GM18951 (cell line): ENCODE measurements around the gene PHLDB2.
"Not testable (repeated sequence)": the region's sequence is repeated elsewhere in the genome, so short reads cannot be mapped to it uniquely, and the experiment has no call there.

ENCODE experiments used
- POLR2A ChIP-seq: IDR thresholded peaks from 4 replicates; pipeline ENCODE4 v1.6.1; 2011; ENCODE audit warnings: mild to moderate bottlenecking; ENCODE audit not compliant: insufficient read length, insufficient read depth; ENCODE audit errors: extremely low read depth
- in situ Hi-C: fragments of 300-500 bp; cut with MboI; formaldehyde crosslinking; loops from one replicate; pipeline ENCODE4 v1.12.0; 2022; ENCODE audit warnings: low sequenced_read_pairs, mixed read lengths, inconsistent platforms; ENCODE audit not compliant: unreplicated experiment

Gene PHLDB2

GRCh38 chr3:111859061-111859973, at the start of gene PHLDB2:
TSS of gene PHLDB2 (plus strand) at chr3:111859265. CDS start at chr3:111884078, 24,813 bp downstream.
- peak; percentile 14 for TF ChIP-seq POLR2A
- in situ Hi-C loops, result no loop called here

DNA sequence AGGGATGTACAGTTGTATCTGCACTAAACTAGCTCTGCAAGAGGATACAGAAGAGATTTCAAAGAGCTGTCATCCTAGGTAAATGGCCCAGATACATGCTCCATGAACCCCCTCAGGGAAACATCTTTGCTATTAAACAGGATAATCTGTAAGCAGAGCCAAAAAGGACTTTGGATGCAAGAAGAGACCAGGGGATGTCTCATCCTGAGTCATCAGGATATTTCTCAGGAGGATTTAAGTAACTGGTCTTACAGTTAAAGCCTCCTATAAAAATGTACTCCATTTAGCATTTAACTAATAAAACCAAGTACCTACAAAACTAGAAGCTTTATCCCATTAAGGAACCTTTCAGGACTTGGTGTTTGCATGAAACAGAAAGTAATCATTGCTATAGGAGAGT, 48.2 kb upstream of the PHLDB2 start:
- no peak for TF ChIP-seq POLR2A
- in situ Hi-C loops, result no loop called here

GRCh38 chr3:111811811-111812210, 47.3 kb upstream of the PHLDB2 start:
- in situ Hi-C loops, result no loop called here
- no peak for TF ChIP-seq POLR2A

DNA sequence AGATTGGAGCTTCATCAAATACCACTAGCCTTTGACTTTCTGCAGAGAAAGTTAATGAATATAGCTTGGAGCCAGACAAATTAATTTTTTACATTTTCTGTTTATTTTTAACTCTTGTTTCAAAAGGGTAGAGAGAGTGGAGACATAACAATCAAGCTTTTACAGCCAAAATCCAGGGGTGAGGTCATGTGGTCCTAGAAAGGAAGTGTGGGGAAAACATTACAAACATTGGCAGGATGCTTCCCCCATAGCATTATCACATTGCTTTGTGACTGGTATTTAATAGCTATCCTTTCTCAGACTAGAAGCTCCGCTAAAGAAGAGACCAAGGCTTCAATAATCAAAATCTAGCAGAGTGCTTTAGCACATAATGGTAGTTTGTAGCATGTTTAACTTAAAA, 46.4 kb upstream of the PHLDB2 start:
- in situ Hi-C loops, result no loop called here
- TF ChIP-seq POLR2A, result no peak

- no peak for TF ChIP-seq POLR2A
- in situ Hi-C loops, result no loop called here
These were observed 45.6 kb upstream of the PHLDB2 start for GRCh38 chr3:111813441-111813840.

- in situ Hi-C loops, result no loop called here
- no peak for TF ChIP-seq POLR2A
These were observed 45.1 kb upstream of the PHLDB2 start for GRCh38 chr3:111813979-111814378.

- in situ Hi-C loops, result not testable (repeated sequence)
These were observed 42.3 kb upstream of the PHLDB2 start for GRCh38 chr3:111816771-111817170.

DNA sequence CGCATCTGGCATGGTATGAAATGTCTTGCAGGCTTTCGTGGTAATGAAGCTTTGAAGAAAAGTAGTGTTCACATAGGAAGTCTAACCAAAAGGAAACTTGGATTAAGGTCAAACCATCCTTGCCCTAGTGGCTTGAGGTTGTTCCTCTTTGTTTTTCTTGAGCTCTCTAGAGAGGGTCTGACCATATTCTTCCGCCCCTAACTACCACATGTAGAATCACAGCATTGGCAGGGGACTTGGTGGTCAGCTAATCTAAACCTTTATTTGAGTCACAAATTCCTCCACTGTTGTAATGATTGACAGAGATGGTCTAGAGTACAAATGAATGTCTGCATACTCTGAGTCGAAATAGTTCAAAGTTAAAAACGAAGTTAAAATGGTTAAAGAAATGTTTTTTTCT, 39.1 kb upstream of the PHLDB2 start:
- TF ChIP-seq POLR2A, result no peak
- in situ Hi-C loops, result no loop called here

GRCh38 chr3:111820651-111821050, 38.4 kb upstream of the PHLDB2 start:
- TF ChIP-seq POLR2A, result no peak
- in situ Hi-C loops, result no loop called here

DNA sequence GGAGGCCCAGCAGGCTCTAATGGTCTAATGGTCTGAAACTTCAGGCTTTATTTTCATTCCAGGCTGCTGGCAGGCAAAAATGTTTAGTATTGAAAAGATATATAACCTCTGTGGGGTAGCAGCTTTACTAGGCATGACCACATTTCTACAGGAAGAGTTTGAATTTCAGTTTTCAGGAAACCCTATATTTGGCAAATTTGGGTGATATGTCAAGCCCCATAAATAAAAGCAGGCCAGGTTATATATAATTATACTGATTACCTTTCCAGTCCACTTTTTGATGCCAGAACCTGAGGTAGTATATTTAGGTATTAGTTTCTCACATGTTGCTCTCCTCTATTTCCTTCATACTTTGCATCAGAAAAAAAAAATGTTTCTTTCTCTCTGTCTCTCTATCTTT, 37.2 kb upstream of the PHLDB2 start:
- in situ Hi-C loops, result no loop called here
- TF ChIP-seq POLR2A, result no peak

DNA sequence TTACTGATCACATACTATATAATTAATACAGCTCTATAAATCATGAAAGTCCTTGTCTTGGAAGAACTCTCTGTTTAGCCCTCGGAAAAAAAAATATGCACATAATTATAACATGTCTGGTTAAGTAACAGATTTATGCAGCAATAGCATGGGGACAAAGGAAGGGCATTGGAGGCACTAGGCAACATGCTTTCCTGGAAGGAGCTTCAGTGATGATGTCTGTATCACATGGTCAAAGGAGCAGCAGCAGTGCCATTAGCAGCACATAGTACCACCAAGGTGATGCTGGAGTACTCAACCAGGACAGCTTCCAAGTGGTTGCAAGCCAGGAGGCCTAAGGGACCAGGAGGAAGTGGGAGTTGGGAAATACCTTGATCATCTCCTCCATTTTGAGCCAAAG, 36.3 kb upstream of the PHLDB2 start:
- no peak for TF ChIP-seq POLR2A
- in situ Hi-C loops, result no loop called here

DNA sequence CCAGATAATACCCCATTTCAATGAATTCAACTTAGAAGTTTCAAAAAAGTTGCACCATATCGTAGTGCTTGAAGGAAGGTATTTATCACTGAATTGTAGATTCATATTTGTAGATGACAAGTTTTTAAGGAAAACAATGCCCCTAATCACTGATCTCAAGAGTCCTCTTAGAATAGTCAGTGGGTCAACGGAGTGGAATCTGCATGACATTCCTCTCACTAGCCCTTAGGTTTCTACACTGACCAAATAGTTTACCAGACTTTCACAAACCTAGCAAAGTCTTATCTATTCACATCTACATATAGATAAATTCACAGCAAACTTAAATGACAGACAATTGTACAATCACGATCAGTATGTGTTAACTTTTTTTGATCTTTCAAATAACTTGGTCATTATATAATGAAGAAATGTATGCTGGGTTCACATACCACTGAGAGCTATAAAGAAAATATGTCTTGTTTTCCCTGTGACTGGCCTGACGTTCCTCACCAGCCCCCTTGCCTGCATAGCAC, 35.7 kb upstream of the PHLDB2 start:
- in situ Hi-C loops, result no loop called here
- no peak for TF ChIP-seq POLR2A

- no peak for TF ChIP-seq POLR2A
- in situ Hi-C loops, result no loop called here
These were observed 34.7 kb upstream of the PHLDB2 start for GRCh38 chr3:111824351-111824750.

- no peak for TF ChIP-seq POLR2A
- in situ Hi-C loops, result no loop called here
These were observed 31.2 kb upstream of the PHLDB2 start for GRCh38 chr3:111827871-111828270.
